GM18507 (cell line): ENCODE data around the gene MYO5A.
A peak's percentile ranks its signal among the peaks of the same experiment; 100 is the strongest.
"Not testable (repeated sequence)": the region's sequence is repeated elsewhere in the genome, so short reads cannot be mapped to it uniquely, and the experiment has no call there.

Experiments used
- DNase-seq: peaks from one replicate; pipeline ENCODE4 v3.0.0; 2011; ENCODE audit warnings: low read depth; ENCODE audit not compliant: insufficient read length; ENCODE audit errors: extremely low spot score
- FAIRE-seq: peaks from 2 replicates; lab custom pipeline; 2011; peaks lifted over from hg19 to GRCh38; lab: Jason Lieb, UNC

Gene MYO5A

GRCh38 chr15:52436981-52437380 is 91.7 kb downstream of the MYO5A start:
- DNase-seq: no peak
- no peak for FAIRE-seq

DNA sequence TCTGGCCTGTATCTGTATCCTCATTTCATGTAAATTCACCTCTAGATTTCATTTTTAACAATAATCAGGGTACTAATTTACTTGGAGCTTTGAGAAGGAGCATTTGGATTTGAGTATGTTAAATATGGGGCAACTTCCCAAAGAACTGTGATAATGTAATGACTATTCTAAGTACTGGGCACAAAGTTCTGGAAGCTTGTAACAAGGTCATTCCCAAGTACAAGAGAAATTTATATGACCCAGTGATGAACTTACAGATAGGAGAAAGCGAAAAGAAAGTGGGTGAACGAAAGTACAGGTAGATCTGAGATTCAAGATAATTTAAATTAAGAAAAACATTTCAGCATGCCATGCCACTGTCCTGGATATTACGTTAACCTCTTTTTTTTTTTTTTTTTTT is 93.8 kb downstream of the MYO5A start:
- no peak for FAIRE-seq

GRCh38 chr15:52428297-52428696 is 100.4 kb downstream of the MYO5A start:
- FAIRE-seq: no peak

More for the DNA sequence above, 93.8 kb downstream of the MYO5A start:
- no peak for DNase-seq

GRCh38 chr15:52427804-52428203 is 100.9 kb downstream of the MYO5A start:
- FAIRE-seq (peak; percentile 35), DNase-seq (peak; percentile 9)

More at GRCh38 chr15:52428297-52428696, 100.4 kb downstream of the MYO5A start:
- no peak for DNase-seq

DNA sequence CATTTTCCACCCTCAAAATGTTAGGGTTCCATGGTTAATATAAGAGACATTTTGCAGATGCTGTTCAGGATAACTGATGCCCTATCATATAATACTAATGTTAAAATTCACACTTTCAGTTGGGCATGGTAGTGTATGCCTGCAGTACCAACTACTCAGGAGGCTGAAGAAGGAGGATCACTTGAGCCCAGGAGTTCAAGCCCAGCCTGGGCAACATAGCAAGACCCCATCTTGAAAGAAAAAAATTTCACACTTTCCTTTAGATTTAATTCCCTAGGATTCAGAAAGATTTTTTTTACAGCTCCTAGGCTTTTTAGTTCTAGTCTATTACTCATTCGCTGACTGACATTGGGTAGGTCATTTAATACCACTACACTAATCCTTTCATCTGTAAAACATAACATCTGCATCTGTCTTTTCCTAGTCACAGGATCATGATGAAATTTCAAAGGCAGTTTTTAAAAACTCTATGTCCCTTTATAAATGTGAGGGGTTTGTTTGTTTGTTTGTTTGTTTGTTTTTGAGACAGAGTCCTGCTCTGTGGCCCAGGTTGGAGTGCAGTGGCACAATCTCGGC is 103.7 kb downstream of the MYO5A start:
- FAIRE-seq (no peak), DNase-seq (no peak)

DNA sequence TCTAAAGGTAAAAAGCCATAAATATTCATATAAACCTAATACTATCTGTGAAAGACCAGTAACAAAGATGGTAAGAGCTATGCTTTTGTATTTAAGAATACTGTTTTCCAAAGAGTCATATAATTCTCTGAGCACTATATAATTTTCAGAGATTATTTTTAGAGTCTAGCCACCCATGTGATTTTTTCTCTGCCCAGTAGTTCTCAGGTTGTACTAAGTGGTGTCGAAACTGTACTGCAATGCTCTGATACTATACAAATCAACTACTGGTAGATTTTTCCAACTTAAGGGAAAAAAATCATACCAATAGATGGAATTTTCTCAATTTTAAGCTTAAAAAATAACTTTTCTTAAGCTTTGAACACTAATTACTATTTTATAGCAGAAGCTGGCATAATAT is 104.8 kb downstream of the MYO5A start:
- FAIRE-seq: no peak
- no peak for DNase-seq

DNA sequence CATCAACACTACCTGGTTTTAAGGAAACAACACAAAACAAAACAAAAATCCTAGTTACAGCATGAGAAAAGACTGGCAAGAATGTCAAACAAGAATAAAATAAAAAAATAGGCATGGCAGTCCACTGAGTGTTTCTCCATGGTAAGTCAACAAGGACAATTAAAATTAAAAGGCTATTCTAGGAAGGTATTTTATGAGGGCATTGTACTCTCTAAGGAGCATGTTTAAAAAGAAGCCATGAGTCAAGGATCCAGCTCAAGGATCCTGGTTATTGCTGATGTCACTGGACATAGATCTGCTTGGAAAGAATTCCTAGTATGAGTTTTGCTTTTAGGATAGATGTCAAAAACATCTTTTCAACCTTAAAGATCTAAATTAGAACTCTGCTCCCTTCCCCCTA is 106.7 kb downstream of the MYO5A start:
- no peak for FAIRE-seq
- no peak for DNase-seq

DNA sequence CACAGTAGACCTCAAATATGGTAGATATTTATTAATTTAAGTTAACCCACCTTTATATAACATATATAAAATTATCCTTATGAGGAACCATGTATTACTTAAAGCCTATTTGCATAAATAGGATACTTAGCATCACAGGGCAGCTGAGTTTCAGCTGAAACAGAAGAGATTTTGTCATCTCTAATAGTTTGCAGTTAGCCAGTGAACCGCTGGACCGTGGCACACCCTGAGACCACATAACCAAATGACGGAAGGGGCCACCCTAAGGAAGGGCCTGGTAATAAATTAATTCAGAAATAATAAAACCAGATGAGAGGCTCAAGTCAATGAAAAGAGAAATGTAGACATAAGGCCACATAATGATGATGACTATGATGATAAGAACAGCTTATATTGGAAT is 107.7 kb downstream of the MYO5A start:
- no peak for DNase-seq
- FAIRE-seq: no peak

GRCh38 chr15:52419494-52419893 is 109.2 kb downstream of the MYO5A start:
- FAIRE-seq (no peak), DNase-seq (no peak)

DNA sequence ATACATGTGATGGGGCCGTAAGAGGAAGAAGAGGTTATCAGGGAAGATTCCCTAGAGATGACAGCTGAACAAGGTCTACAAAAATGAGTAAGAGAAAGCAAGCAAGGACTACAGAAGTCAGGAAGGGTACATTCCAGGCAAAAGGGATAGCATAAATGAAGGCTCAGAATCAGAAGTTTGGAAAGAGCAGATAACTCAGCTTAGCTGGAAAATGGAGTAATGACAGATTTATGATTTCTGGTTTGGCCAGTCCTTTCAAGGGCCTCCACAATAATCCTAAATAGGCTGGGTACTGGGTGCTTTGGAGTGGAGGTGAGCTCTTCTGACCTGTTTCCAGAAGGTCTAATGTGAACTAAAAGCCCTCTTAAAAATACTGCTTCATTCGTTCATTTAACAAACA is 110.7 kb downstream of the MYO5A start:
- FAIRE-seq (no peak), DNase-seq (no peak)

DNA sequence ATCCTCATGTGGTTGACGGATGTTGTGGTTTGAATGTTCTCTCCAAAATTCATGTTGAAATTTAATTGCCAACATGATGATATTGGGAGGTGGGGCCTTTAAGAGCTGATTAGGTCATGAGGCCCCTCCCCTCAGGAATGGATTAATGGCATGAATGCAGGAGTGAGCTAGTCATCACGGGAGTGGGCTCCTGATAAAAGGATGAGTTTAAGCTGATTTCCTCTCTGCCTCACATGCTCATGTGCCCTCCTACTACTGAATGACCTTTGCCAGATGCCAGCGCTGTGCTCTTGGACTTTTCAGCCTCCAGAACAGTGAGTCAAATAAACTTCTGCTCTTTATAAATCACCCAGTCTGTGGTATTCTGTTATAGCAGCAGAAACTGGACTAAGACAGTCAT is 111.2 kb downstream of the MYO5A start:
- FAIRE-seq: no peak
- DNase-seq: no peak

DNA sequence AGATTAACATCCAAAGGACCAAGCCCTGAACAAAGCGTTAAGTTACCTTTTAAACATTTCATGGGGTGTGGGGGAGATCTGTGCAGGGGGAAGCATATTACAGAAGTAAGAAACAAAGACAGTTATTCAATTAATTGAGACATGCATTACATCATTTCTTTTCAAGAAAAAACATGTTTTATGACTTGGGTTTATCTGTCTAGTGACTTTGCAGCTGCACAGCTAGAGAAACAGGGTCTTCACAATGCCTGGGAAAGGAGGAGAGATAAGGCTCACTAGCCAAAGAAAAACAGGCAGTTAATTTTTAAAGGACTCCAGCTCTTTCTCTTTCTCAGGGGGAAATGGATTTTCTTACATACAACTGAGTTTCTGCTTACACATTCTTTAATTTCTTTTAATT is 112.1 kb downstream of the MYO5A start:
- FAIRE-seq, DNase-seq: not testable (repeated sequence)

DNA sequence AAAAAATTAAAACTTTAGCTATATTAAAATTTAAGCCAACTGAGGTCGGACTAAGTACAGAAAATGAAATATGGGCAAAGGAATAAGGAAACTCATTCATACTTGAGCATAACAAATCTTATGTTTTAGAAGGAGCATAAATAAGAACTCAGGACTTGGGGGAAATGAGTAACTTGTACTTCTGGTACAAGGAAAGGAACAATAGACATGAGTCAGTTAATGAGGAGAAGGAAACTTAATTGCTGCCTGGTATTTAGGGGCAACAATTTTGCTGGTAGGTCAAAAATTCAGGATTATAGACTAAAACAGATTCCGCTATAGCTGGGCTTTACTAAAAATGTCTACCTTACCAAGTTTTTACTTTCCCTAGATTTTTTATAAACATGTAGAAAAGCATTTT is 113.1 kb downstream of the MYO5A start:
- no peak for DNase-seq
- no peak for FAIRE-seq

GRCh38 chr15:52414936-52415335 is 113.7 kb downstream of the MYO5A start:
- FAIRE-seq (no peak), DNase-seq (no peak)

DNA sequence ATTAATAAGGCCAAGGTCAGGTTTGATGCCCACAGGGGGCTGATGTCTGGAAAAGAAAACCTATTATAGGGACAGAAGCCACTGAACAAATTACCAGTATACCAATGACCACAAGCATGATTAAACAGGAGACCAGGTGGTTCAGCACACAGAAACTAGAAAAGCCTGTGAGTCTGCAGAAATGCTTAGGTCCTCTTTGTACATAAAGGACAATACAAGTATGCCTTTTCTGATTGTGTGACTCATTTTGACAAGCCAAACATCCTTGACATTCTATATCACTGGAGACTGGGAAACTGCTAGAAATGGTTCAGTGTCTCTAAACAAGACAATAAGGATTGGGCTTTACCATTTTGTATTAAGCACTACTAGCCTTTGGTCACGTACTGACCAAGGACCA is 119.9 kb downstream of the MYO5A start:
- DNase-seq (no peak), FAIRE-seq (no peak)

- FAIRE-seq: no peak
- no peak for DNase-seq
Measured at GRCh38 chr15:52407374-52407773, 121.3 kb downstream of the MYO5A start.

DNA sequence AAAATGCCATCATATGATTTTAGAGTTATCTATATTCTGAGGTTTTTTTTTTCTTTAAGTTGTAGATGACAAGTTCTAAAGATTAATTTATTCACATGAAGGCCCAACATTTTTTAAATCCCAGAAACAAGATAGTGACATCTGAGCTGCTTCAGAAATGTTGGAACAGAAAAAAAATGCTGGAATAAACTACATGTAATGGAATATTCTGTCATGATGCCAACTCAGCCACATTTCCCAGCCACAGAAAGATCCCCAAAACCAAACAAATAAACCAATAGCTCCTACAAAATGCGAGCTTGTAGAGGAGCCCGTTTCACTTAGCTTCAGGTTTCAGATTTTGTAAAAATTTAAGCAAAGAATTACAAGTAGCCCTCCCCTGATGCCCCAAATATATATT is 122.1 kb downstream of the MYO5A start:
- FAIRE-seq: no peak
- DNase-seq: no peak

DNA sequence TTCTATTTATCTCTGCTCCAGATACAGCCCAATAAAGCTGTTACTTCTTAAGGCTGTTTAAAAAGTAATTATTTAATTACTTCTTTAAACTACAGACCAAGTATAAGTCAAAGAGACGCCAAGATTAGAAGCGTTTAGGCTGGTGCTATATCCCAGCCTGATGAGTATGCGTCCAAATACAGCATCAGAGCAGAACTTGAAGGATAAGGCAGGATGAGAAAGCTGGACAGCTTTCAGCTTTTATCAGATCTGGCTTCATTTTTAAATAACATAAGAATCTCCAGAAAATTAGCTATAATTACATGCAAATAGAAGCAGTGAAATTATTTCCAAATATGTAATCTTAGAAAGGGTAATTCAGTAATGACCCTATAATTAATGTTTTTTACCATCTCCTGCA is 122.8 kb downstream of the MYO5A start:
- DNase-seq: no peak
- no peak for FAIRE-seq

DNA sequence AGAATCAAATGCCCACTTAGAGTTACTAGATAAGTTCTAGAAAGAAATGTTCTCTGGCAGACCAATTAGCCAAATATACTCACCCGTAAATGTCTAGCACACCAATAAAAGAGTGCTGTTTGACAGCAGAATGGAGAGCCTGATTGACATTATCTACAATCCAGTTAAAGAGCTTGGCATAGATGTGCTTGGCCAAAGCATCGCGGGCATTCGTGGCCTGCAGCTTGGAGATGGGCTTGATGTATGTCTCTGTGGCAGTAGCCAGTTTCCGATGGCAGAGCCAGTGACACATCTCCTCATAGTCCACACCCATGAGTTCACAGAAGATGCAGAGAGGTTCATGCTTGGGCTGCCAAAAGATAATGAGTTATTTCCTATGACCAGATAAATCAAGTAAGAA is 131.6 kb downstream of the MYO5A start:
- no peak for DNase-seq
- no peak for FAIRE-seq

DNA sequence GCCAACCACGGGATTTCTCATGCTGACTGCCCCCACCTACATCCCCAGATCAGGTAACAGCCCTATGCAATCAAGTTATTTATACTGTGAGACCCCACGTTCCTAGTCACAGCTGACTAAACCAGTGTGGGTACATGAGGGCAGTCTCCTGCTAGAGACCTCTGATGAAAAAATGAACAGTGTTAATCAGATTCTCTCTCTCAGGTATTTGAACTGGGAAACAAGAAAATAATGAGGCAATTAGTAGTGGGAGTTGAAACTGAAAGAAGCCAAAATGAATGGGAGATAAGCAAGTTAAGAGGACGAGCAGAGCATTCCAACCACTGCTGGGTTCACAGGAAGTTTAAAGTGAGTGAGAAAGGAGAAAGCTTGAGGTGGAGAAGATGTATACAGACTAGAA is 134.6 kb downstream of the MYO5A start:
- FAIRE-seq (no peak), DNase-seq (no peak)

DNA sequence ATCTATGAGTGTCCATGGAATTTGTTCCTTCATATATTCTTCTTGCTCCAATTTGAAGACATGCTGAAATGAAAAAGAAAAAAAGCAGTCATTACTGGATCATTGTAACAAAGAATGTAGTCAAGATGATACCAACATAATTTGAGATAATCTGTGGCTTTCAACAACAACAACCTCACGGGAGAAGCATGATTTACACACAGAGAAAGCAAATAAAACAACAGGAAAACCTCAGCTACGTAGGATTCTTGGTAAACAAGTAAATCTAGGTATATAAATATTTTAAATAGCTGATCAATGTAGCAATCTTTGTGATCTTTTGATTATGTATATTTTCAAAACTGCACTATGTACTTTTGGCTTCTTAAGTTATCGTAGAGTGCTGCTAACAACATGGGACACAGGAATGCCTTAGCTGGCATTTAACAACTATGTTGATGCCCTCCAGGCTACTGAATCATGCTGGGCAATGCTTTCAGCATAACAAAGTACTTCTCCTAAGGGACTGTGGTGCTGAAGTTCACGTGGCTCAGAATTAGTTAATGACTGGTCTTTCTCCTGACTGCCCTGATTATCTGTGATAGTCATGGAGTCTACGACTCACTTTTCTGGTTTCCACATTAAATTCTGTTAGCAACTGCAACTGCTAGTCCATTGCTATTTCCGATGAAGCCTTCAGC is 136.5 kb downstream of the MYO5A start:
- DNase-seq (no peak), FAIRE-seq (no peak)

- no peak for FAIRE-seq
- DNase-seq: no peak
Measured at GRCh38 chr15:52391069-52391468, 137.6 kb downstream of the MYO5A start.
